Measurements from ENCODE around the gene CRISP2. TPM values are rescaled to one million over a fixed set of nuclear protein-coding genes. Genes with fewer than 3 reads are reported as not detected.

Gene CRISP2
- total and polyA plus RNA-seq, 9 of the 15 experiments (the other 6 are each of a cell fraction or from before 2014, with no cell fraction given), result not detected

DNA sequence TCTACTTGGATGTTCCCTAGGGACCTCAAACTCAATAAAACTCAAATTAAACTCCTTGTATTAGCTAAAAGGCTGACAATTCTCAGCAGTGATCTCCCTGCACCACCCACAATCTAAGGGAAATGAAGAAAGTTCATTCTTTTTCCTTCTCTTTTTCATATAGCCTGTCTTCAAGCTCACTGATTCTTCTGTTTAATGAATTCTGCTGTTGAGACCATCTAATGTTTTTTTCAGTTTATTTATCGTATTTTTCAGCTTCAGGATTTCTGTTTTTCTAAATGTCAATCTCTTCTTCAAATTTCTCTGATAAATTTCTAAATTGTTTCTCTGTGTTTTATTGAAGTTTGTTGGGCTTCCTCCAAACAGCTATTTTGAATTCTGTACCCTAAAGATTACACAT lies 19.8 kb downstream of the CRISP2 start:
- Histone ChIP-seq H3K9me3 (replicated peaks; ENCODE audit: control insufficient read depth, insufficient read depth, low read depth, low read length) (peaks cover 13% of the 10 kb centered on the region), H3K4me2 (ENCODE audit: insufficient read depth, low read length) (no peak overlapping the region), H4K20me1 (replicated peaks; ENCODE audit: control insufficient read depth, insufficient read depth, low read length) (no peaks in the 10 kb centered on the region), H3K9ac (ENCODE audit: insufficient read depth in 1 of 2, low read depth in 2 of 2, low read length in 2 of 2) (no peak overlapping the region), H3K79me2 (ENCODE audit: control insufficient read depth, insufficient read depth, low read length) (no peaks in the 10 kb centered on the region), H3K27me3 (ENCODE audit: control insufficient read depth in 2 of 2, insufficient read depth in 2 of 2, low read length in 2 of 2) (no peaks in the 10 kb centered on the region), H3K36me3 (ENCODE audit: control insufficient read depth, insufficient read depth, low read length) (no peaks in the 10 kb centered on the region), H3K9me1 (ENCODE audit: control insufficient read depth, insufficient read depth, low read length) (no peaks in the 10 kb centered on the region), H2AFZ (ENCODE audit: low read depth, low read length) (no peak overlapping the region), H3K4me1 (replicated peaks in 1 of 2; ENCODE audit: control insufficient read depth in 2 of 2, insufficient read depth in 2 of 2, low read length in 2 of 2) (peaks cover 0 to 2% of the 10 kb centered on the region in 2 experiments; a peak in 3 of 5 replicates), H3K27ac (ENCODE audit: extremely low read depth, low read depth, low read length) (no peak overlapping the region), H3K4me3 (no peak overlapping the region)
- no peak for DNase-seq (ENCODE audit: extremely low read depth in 1 of 4, low spot score in 3 of 4)
- in situ Hi-C loops (cut with MboI) (no loop called here), intact Hi-C loops (cut with micrococcal nuclease) (no loop called here)
- peak; percentile 15 for FAIRE-seq
- ATAC-seq, result no peak
- BruUV-seq (replicated peaks), result no TSS peak
- ChIA-PET CTCF (ENCODE audit: low intra/inter-chr PET ratio) (no interaction called here), POLR2A (interaction anchor here (0.6 kb wide), 1 partner anchor 14 kb away, joined by 3 read pairs; no protein-coding TSS in a partner anchor)
- WGBS (ENCODE audit: insufficient coverage, low coverage, missing lambda C conversion rate), result 26% methylated on average over 1 of the region's 1 CpG
- TF ChIP-seq TSC22D4 (tag; IDR thresholded peaks at IDR 0.05) (no peak), MTA3 (IDR thresholded peaks at IDR 0.05; ENCODE audit: borderline replicate concordance) (0 out of 2 replicates have a peak, but pooled peaks have one; percentile 45), BDP1 (IDR thresholded peaks at IDR 0.05; ENCODE audit: insufficient read depth, insufficient read length) (no peak), L3MBTL2 (IDR thresholded peaks at IDR 0.05) (no peak), TRIM24 (IDR thresholded peaks at IDR 0.05) (peak; percentile 62 to 83; a peak in 3 of 4 replicates), ZEB2 (IDR thresholded peaks at IDR 0.05) (peak; percentile 77; the same call in 1 of the 2 replicates), JUN (IDR thresholded peaks at IDR 0.05; ENCODE audit: borderline replicate concordance, low read depth, low read length) (0 out of 2 replicates have a peak, but pooled peaks have one; percentile 18), JUN (CRISPR knock-in tag; IDR thresholded peaks at IDR 0.05; ENCODE audit: borderline replicate concordance) (no peak), ZNF41 (CRISPR knock-in tag; conservative IDR thresholded peaks at IDR 0.05) (no peak), ZNF717 (CRISPR knock-in tag; IDR thresholded peaks at IDR 0.05) (no peak), HMG20B (CRISPR knock-in tag; IDR thresholded peaks at IDR 0.05) (no peak)
- TF ChIP-seq, protein P1, sequence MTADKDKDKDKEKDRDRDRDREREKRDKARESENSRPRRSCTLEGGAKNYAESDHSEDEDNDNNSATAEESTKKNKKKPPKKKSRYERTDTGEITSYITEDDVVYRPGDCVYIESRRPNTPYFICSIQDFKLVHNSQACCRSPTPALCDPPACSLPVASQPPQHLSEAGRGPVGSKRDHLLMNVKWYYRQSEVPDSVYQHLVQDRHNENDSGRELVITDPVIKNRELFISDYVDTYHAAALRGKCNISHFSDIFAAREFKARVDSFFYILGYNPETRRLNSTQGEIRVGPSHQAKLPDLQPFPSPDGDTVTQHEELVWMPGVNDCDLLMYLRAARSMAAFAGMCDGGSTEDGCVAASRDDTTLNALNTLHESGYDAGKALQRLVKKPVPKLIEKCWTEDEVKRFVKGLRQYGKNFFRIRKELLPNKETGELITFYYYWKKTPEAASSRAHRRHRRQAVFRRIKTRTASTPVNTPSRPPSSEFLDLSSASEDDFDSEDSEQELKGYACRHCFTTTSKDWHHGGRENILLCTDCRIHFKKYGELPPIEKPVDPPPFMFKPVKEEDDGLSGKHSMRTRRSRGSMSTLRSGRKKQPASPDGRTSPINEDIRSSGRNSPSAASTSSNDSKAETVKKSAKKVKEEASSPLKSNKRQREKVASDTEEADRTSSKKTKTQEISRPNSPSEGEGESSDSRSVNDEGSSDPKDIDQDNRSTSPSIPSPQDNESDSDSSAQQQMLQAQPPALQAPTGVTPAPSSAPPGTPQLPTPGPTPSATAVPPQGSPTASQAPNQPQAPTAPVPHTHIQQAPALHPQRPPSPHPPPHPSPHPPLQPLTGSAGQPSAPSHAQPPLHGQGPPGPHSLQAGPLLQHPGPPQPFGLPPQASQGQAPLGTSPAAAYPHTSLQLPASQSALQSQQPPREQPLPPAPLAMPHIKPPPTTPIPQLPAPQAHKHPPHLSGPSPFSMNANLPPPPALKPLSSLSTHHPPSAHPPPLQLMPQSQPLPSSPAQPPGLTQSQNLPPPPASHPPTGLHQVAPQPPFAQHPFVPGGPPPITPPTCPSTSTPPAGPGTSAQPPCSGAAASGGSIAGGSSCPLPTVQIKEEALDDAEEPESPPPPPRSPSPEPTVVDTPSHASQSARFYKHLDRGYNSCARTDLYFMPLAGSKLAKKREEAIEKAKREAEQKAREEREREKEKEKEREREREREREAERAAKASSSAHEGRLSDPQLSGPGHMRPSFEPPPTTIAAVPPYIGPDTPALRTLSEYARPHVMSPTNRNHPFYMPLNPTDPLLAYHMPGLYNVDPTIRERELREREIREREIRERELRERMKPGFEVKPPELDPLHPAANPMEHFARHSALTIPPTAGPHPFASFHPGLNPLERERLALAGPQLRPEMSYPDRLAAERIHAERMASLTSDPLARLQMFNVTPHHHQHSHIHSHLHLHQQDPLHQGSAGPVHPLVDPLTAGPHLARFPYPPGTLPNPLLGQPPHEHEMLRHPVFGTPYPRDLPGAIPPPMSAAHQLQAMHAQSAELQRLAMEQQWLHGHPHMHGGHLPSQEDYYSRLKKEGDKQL (CRISPR knock-in tag; IDR thresholded peaks at IDR 0.05; ENCODE audit: borderline replicate concordance), result no peak
- TF ChIP-seq, protein P2, sequence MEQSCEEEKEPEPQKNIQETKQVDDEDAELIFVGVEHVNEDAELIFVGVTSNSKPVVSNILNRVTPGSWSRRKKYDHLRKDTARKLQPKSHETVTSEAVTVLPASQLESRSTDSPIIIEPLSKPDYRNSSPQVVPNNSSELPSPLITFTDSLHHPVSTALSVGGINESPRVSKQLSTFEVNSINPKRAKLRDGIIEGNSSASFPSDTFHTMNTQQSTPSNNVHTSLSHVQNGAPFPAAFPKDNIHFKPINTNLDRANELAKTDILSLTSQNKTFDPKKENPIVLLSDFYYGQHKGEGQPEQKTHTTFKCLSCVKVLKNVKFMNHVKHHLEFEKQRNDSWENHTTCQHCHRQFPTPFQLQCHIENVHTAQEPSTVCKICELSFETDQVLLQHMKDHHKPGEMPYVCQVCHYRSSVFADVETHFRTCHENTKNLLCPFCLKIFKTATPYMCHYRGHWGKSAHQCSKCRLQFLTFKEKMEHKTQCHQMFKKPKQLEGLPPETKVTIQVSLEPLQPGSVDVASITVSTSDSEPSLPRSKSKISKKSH (CRISPR knock-in tag; IDR thresholded peaks at IDR 0.05), result peak; percentile 92; the same call in 1 of the 2 replicates
- TF ChIP-seq, protein P3, sequence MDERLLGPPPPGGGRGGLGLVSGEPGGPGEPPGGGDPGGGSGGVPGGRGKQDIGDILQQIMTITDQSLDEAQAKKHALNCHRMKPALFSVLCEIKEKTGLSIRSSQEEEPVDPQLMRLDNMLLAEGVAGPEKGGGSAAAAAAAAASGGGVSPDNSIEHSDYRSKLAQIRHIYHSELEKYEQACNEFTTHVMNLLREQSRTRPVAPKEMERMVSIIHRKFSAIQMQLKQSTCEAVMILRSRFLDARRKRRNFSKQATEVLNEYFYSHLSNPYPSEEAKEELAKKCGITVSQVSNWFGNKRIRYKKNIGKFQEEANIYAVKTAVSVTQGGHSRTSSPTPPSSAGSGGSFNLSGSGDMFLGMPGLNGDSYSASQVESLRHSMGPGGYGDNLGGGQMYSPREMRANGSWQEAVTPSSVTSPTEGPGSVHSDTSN (CRISPR knock-in tag; IDR thresholded peaks at IDR 0.05; ENCODE audit: low read depth), result no peak
- TF ChIP-seq, protein P3 (tag; conservative IDR thresholded peaks at IDR 0.05; ENCODE audit: low read depth), result no peak
